Esophagus muscularis mucosa (tissue), 4 donors: Measurements from ENCODE around the gene SLC39A6. TPM values are rescaled to one million over a fixed set of nuclear protein-coding genes. Genes with fewer than 3 reads are reported as not detected.

Experiments used
- DNase-seq: peaks from one replicate; pipeline ENCODE4 v3.0.0-alpha.2; 2017; ENCODE audit errors: extremely low spot score
- H3K27ac ChIP-seq, 4 donors: fragments of 200-600 bp; sonication (generic); replicated peaks in 1 of 4; 1 replicate in 3 of 4; 2 replicates in 1 of 4; pipeline ENCODE4 v1.5.1; 2016 to 2019; ENCODE audit warnings: mild to moderate bottlenecking in 1 of 4
- H3K27me3 ChIP-seq, 4 donors: fragments of 200-600 bp; sonication (generic); one replicate each; pipeline versions ENCODE4 v1.5.1 to v1.6.0; 2016 to 2019
- H3K36me3 ChIP-seq, 4 donors: fragments of 200-600 bp; sonication (generic); one replicate each; pipeline ENCODE4 v1.5.1; 2016 to 2019
- H3K4me1 ChIP-seq, 4 donors: fragments of 200-600 bp; sonication (generic); one replicate each; pipeline ENCODE4 v1.5.1; 2016 to 2019
- H3K4me3 ChIP-seq, 4 donors: fragments of 200-600 bp; sonication (generic); 1 replicate in 2 of 4; 2 replicates in 2 of 4; pipeline ENCODE4 v1.5.1; 2016 to 2019; ENCODE audit warnings: mild to moderate bottlenecking in 4 of 4, moderate library complexity in 1 of 4
- H3K9me3 ChIP-seq, 4 donors: fragments of 200-600 bp; sonication (generic); 1 replicate in 3 of 4; 2 replicates in 1 of 4; pipeline ENCODE4 v1.5.1; 2016 to 2019
- EP300 ChIP-seq: sonication (generic); formaldehyde crosslinking; IDR thresholded peaks from one replicate; pipeline ENCODE4 v1.6.1; 2017; ENCODE audit warnings: antibody characterized with exemption
- POLR2A ChIP-seq: fragments of 450-650 bp; IDR thresholded peaks from one replicate; pipeline ENCODE4 v1.6.1; 2017; ENCODE audit warnings: antibody characterized with exemption, moderate library complexity, mild to moderate bottlenecking, low read depth
- POLR2AphosphoS5 ChIP-seq, 2 donors: sonication (generic); formaldehyde crosslinking; IDR thresholded peaks; one replicate each; pipeline ENCODE4 v1.6.1; 2017; ENCODE audit warnings: antibody characterized with exemption in 2 of 2
- WGBS: methylation state at CpG from one replicate; pipeline ENCODE4 v1.1.5; 2018; 5-methylcytosine and 5-hydroxymethylcytosine counted together
- intact Hi-C: fragments of 100-400 bp; cut with DNase I; formaldehyde crosslinking; loops from one replicate; pipeline ENCODE4 v1.15.1; 2023
- total RNA-seq, 4 donors: library from RNA; depleted of rRNA; stranded (reverse); fragments of >200 nt; gene quantifications; one replicate each; pipeline versions ENCODE4 v1.1.0 to v1.2.1, GENCODE V29; 2016
- TF ChIP-seq, protein P1 (sequence below), 3 experiments: fragments of 200-600 bp in 2 of 3; fragments of 450-650 bp in 1 of 3; sonication (generic) in 2 of 3; IDR thresholded peaks; one replicate each; pipeline ENCODE4 v1.5.1; 2017 to 2019; ENCODE audit warnings: antibody characterized with exemption in 3 of 3, mild to moderate bottlenecking in 2 of 3, moderate library complexity in 1 of 3

SLC39A6 gene
- total RNA-seq, 4 donors from 2014 or later = 26.6 to 39.1 (median 33.5) TPM

DNA sequence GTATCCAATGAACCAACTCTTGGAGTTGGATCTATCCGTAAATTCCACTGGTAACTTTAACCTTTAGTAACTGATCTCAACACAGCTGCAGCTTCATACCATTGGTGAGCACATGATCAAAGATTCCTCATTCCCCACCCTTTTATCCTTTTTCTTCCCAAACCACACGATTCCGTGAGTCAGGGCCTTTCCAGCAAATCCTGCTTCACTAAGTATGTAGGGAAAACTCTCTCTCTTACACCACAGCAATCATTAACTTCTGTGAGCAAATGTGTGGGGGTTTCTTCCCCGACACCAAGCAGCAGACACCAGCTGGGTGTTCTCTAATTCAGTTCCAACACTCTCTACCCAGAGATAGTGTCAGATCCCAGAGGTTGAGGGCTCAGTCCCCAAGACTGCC lies 24.1 kb upstream of the SLC39A6 start:
- TF ChIP-seq POLR2AphosphoS5 (IDR thresholded peaks at IDR 0.05) (no peak), EP300 (no peak), POLR2A (no peak)
- TF ChIP-seq, protein P1, sequence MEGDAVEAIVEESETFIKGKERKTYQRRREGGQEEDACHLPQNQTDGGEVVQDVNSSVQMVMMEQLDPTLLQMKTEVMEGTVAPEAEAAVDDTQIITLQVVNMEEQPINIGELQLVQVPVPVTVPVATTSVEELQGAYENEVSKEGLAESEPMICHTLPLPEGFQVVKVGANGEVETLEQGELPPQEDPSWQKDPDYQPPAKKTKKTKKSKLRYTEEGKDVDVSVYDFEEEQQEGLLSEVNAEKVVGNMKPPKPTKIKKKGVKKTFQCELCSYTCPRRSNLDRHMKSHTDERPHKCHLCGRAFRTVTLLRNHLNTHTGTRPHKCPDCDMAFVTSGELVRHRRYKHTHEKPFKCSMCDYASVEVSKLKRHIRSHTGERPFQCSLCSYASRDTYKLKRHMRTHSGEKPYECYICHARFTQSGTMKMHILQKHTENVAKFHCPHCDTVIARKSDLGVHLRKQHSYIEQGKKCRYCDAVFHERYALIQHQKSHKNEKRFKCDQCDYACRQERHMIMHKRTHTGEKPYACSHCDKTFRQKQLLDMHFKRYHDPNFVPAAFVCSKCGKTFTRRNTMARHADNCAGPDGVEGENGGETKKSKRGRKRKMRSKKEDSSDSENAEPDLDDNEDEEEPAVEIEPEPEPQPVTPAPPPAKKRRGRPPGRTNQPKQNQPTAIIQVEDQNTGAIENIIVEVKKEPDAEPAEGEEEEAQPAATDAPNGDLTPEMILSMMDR (IDR thresholded peaks at IDR 0.05) = no peak
- intact Hi-C loops = no loop called here
- no peak overlapping the region for H3K27ac ChIP-seq
- no peak overlapping the region for H3K4me3 ChIP-seq
- DNase-seq = no peak
- H3K36me3 ChIP-seq = peaks cover 29 to 98% (median 86%) of the 10 kb centered on the region in 4 donors
- no peaks in the 10 kb centered on the region for H3K9me3 ChIP-seq
- H3K4me1 ChIP-seq = peaks cover 0 to 11% (median 5%) of the 10 kb centered on the region in 4 donors
- WGBS = 73% methylated on average over 4 of the region's 4 CpGs
- H3K27me3 ChIP-seq = no peaks in the 10 kb centered on the region

- H3K36me3 ChIP-seq = peaks cover 33 to 98% (median 90%) of the 10 kb centered on the region in 4 donors
These were observed 23.6 kb upstream of the SLC39A6 start for GRCh38 chr18:36152781-36153180.

DNA sequence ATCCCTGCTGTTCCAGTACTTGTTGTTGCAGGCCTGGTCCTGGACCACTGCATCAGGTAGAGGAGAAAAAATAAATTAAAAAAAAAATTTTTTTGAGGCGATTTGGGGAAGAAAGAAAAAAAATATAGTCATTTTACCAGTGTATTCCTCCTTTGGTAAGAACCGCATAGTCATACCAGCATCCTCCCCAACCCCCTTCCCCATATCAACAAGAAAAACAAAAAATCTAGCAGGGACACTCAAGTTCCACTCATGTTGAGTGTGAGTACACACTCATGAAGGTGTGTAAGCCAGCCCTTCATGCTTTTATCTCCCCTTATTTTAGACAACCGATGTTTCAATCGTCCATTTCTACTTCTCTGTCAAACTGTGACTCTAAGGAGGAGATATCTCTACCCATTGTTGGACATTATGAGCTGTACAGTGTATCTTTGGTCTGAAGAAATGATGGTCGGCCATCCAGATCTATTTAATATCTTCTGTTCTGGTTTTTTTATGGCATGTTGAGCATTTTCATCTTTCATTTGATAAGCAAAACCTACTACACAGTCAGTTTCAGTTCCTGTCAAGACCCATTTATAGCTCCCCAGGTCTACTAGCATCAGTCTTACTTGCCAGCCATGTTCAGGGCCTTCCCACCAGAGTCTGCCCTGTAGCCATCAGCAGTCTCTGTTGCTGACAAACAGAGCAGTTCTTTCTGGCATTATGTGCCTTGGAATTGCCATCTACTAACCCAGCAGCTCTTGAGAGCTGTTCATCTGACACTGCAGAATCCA lies 20.6 kb upstream of the SLC39A6 start:
- intact Hi-C loops = no loop called here
- Histone ChIP-seq H3K36me3 (peaks cover 46 to 99% (median 95%) of the 10 kb centered on the region in 4 donors), H3K4me1 (no peaks in the 10 kb centered on the region), H3K9me3 (no peaks in the 10 kb centered on the region), H3K27ac (no peak overlapping the region), H3K4me3 (no peak overlapping the region), H3K27me3 (no peaks in the 10 kb centered on the region)
- no peak for DNase-seq
- 95% methylated on average over 5 of the region's 5 CpGs for WGBS
- TF ChIP-seq EP300 (no peak), POLR2AphosphoS5 (IDR thresholded peaks at IDR 0.05) (no peak), POLR2A (no peak)
- TF ChIP-seq, protein P1 (IDR thresholded peaks at IDR 0.05) = no peak

More at GRCh38 chr18:36152781-36153180, 23.6 kb upstream of the SLC39A6 start:
- Histone ChIP-seq H3K9me3 (no peaks in the 10 kb centered on the region), H3K4me3 (no peak overlapping the region), H3K27ac (no peak overlapping the region), H3K27me3 (no peaks in the 10 kb centered on the region), H3K4me1 (peaks cover 0 to 7% (median 3%) of the 10 kb centered on the region in 4 donors)
- TF ChIP-seq POLR2AphosphoS5 (IDR thresholded peaks at IDR 0.05) = no peak
- no peak for TF ChIP-seq EP300
- TF ChIP-seq, protein P1 (IDR thresholded peaks at IDR 0.05) = no peak
- TF ChIP-seq POLR2A = no peak
- intact Hi-C loops = no loop called here
- 94% methylated on average over 1 of the region's 1 CpG for WGBS
- DNase-seq = no peak

DNA sequence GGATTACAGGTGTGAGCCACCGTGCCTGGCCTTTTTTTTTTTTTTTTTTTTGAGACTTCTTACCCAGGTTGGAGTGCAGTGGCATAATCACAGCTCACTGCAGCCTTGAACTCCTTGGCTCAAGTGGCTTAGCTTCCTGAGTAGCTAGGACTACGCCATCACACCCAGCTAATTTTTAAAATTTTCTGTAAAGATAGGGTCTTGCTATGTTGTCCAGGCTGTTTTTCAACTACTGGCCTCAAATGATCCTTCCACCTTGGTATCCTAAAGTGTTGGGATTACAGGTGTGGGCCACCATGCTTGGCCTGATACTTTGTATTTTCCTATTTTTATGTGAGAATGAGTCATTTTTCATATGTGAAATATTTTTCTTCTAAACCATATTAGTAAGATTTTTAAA lies 14.3 kb upstream of the SLC39A6 start:
- Histone ChIP-seq H3K9me3 (no peaks in the 10 kb centered on the region), H3K4me3 (no peak overlapping the region), H3K27ac (no peak overlapping the region), H3K36me3 (peaks cover 57 to 100% (median 87%) of the 10 kb centered on the region in 4 donors), H3K27me3 (no peaks in the 10 kb centered on the region), H3K4me1 (no peaks in the 10 kb centered on the region)
- WGBS = 100% methylated on average over 2 of the region's 2 CpGs
- TF ChIP-seq, protein P1 (IDR thresholded peaks at IDR 0.05) = no peak
- no peak for TF ChIP-seq POLR2A
- no peak for TF ChIP-seq EP300
- no peak for TF ChIP-seq POLR2AphosphoS5 (IDR thresholded peaks at IDR 0.05)
- intact Hi-C loops = no loop called here
- no peak for DNase-seq
